Activated naive CD4-positive, alpha-beta T cell treated with anti-CD3 and anti-CD28 coated beads, Interleukin-2, amount 50 U/mL, for 24 hours (primary cell): ENCODE data around the gene CDHR3.
"Not testable (repeated sequence)": the region's sequence is repeated elsewhere in the genome, so short reads cannot be mapped to it uniquely, and the experiment has no call there.

Experiments used
- H3K27ac Mint-ChIP-seq: one replicate; pipeline ENCODE4 v1.8.0; 2021; ENCODE audit warnings: mild to moderate bottlenecking, mixed read lengths
- H3K27me3 Mint-ChIP-seq: one replicate; pipeline ENCODE4 v1.8.0; 2021; ENCODE audit warnings: mixed read lengths
- H3K36me3 Mint-ChIP-seq: one replicate; pipeline ENCODE4 v1.8.0; 2021; ENCODE audit warnings: mixed read lengths
- H3K4me1 Mint-ChIP-seq: one replicate; pipeline ENCODE4 v1.8.0; 2021; ENCODE audit warnings: mixed read lengths
- H3K4me3 Mint-ChIP-seq: one replicate; pipeline ENCODE4 v1.8.0; 2021; ENCODE audit warnings: mild to moderate bottlenecking, mixed read lengths
- H3K9me3 Mint-ChIP-seq: one replicate; pipeline ENCODE4 v1.8.0; 2021; ENCODE audit warnings: mixed read lengths

The CDHR3 gene

GRCh38 chr7:105951597-105951996 lies 11.5 kb upstream of the CDHR3 start:
- H3K9me3 Mint-ChIP-seq, result peaks cover 3% of the 10 kb centered on the region
- peaks cover 4% of the 10 kb centered on the region for H3K36me3 Mint-ChIP-seq
- no peak overlapping the region for H3K4me3 Mint-ChIP-seq
- H3K4me1 Mint-ChIP-seq, result no peaks in the 10 kb centered on the region
- no peak overlapping the region for H3K27ac Mint-ChIP-seq
- peaks cover 7% of the 10 kb centered on the region for H3K27me3 Mint-ChIP-seq

GRCh38 chr7:105952917-105953595 lies 10.0 kb upstream of the CDHR3 start:
- no peak overlapping the region for H3K27ac Mint-ChIP-seq
- peaks cover 7% of the 10 kb centered on the region for H3K27me3 Mint-ChIP-seq
- H3K4me1 Mint-ChIP-seq, result no peaks in the 10 kb centered on the region
- peaks cover 4% of the 10 kb centered on the region for H3K36me3 Mint-ChIP-seq
- H3K9me3 Mint-ChIP-seq, result peaks cover 3% of the 10 kb centered on the region
- no peak overlapping the region for H3K4me3 Mint-ChIP-seq

GRCh38 chr7:105954711-105955110 lies 8.4 kb upstream of the CDHR3 start:
- Mint-ChIP-seq H3K27me3 (peaks cover 7% of the 10 kb centered on the region), H3K4me3 (no peak overlapping the region), H3K4me1 (no peaks in the 10 kb centered on the region), H3K9me3 (peaks cover 3% of the 10 kb centered on the region), H3K36me3 (peaks cover 4% of the 10 kb centered on the region), H3K27ac (no peak overlapping the region)

- not testable (repeated sequence) for H3K27ac Mint-ChIP-seq, H3K27me3 Mint-ChIP-seq, H3K36me3 Mint-ChIP-seq, H3K4me1 Mint-ChIP-seq, H3K9me3 Mint-ChIP-seq, H3K4me3 Mint-ChIP-seq
Observed at GRCh38 chr7:105955651-105956466, 7.2 kb upstream of the CDHR3 start.

DNA sequence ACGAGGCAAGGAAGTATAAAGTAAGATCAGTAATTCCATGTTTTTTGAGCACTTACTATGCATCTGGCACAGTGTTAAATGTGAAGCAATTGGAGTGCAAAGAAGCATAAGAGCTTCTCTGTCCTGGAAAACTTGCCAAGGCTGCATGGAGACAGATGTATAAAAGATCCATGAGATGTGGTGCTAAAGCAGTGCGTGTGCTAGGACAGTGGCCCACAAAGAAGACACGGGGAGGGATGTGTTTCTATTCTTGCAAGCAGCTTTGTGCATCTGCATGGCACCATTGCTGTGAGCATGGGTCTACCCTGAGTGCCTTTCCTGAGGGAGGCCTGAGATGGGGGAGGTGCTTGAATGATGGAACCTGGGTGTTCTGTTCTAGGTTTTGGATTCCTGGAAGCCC lies 5.1 kb upstream of the CDHR3 start:
- no peaks in the 10 kb centered on the region for H3K4me1 Mint-ChIP-seq
- no peaks in the 10 kb centered on the region for H3K36me3 Mint-ChIP-seq
- no peak overlapping the region for H3K4me3 Mint-ChIP-seq
- H3K27ac Mint-ChIP-seq, result no peak overlapping the region
- H3K9me3 Mint-ChIP-seq, result peaks cover 3% of the 10 kb centered on the region
- peaks cover 6% of the 10 kb centered on the region for H3K27me3 Mint-ChIP-seq

- H3K27ac Mint-ChIP-seq, result no peak overlapping the region
- H3K27me3 Mint-ChIP-seq, result no peaks in the 10 kb centered on the region
- no peaks in the 10 kb centered on the region for H3K36me3 Mint-ChIP-seq
- no peaks in the 10 kb centered on the region for H3K9me3 Mint-ChIP-seq
- no peak overlapping the region for H3K4me3 Mint-ChIP-seq
- H3K4me1 Mint-ChIP-seq, result no peaks in the 10 kb centered on the region
Observed at GRCh38 chr7:105962353-105962752, 711 bp upstream of the CDHR3 start.

DNA sequence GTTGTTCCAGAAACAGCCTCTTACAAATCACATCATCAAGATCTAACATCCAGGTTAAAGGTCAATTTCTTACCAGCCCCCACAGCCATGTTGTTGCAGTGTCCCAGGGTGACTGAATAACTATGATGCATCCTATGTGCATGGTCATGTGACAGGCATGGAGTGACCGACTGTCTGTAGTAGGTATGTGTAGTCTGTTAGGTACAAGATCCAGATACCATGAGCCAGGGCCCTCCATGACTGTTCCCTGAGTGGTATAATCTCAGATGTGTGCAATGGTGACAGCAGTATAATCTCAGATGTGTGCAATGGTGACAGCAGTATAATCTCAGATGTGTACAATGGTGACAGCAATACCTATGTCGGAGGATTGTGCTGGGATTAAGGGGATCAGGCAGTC lies 8.8 kb downstream of the CDHR3 start:
- Mint-ChIP-seq H3K27me3 (no peaks in the 10 kb centered on the region), H3K4me1 (no peaks in the 10 kb centered on the region), H3K9me3 (no peaks in the 10 kb centered on the region), H3K27ac (no peak overlapping the region), H3K36me3 (no peaks in the 10 kb centered on the region), H3K4me3 (no peak overlapping the region)

DNA sequence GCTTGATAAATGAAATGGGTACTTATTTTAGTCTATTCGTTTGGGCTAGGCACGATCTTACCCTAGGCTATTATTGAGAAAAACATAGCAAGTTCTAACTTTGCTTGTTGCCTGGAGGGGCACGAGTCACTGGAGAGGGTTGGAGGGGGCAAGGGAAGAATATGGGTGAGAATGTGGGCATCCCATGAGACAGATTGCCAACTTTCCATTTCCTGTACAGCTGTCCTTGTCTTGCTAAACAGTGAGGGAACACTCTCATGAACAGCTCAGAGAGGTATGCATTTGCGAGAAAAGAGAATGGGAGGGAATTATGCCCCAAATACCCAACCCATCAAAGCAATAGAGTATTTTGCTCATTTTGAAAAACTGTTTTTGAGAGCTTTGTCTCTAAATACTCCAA lies 9.2 kb downstream of the CDHR3 start:
- Mint-ChIP-seq H3K4me3 (no peak overlapping the region), H3K9me3 (no peaks in the 10 kb centered on the region), H3K27me3 (no peaks in the 10 kb centered on the region), H3K36me3 (no peaks in the 10 kb centered on the region), H3K27ac (no peak overlapping the region), H3K4me1 (no peaks in the 10 kb centered on the region)

- Mint-ChIP-seq H3K36me3 (no peaks in the 10 kb centered on the region), H3K27ac (no peak overlapping the region), H3K9me3 (no peaks in the 10 kb centered on the region), H3K4me1 (no peaks in the 10 kb centered on the region), H3K27me3 (no peaks in the 10 kb centered on the region), H3K4me3 (no peak overlapping the region)
Observed at GRCh38 chr7:105974471-105974870, 11.4 kb downstream of the CDHR3 start.

DNA sequence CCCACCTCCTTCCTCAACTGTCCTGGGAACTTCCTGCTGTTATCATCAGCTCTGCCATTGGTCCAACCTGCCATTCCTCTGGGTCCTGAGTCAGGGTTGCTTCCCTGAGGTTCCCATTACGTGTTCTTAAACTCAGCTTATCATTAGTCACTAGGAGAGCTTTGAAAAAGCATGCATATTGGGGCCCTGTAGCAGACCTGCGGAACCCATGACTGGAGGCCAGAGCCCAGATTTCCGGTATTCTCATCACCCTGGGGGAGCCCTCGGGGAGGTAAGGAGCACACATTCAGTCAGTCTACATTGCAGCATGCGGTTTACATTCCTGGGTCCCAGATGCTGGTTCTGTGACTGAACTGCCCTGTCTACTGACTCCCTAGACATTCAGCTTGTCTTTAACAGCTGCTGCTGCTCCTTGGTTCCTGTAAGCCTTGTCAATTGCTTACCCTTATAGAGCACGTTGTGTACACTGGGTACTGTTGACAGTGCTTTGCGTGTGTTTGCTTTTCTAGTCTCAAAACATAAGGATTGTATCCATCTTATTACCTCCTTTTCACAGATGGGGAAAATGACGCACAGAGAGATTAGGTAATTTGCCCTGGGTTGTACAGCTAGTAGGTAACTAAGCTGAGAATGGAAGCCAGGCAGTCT lies 12.8 kb downstream of the CDHR3 start:
- no peaks in the 10 kb centered on the region for H3K27me3 Mint-ChIP-seq
- H3K27ac Mint-ChIP-seq, result no peak overlapping the region
- no peaks in the 10 kb centered on the region for H3K36me3 Mint-ChIP-seq

DNA sequence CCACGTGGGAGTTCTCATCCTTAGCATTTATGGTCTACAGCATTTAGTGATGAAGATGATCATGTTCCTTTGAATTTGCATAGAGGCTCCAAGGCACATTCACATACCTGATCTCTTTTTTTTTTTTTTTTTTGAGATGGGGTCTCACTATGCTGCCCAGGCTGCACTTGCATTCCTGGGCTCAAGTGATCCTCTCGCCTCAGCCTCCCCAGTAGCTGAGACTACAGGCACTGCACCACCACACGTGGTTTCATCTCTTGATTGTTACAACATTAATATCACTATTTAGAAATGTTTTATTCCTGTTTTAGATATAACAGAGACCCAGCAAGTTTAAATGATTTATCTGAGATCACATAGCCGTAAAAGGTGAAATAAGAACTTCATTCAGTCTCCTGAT lies 13.8 kb downstream of the CDHR3 start:
- H3K36me3 Mint-ChIP-seq, result no peaks in the 10 kb centered on the region

More for the DNA sequence above, 12.8 kb downstream of the CDHR3 start:
- H3K4me1 Mint-ChIP-seq, result no peaks in the 10 kb centered on the region
- H3K9me3 Mint-ChIP-seq, result no peaks in the 10 kb centered on the region
- H3K4me3 Mint-ChIP-seq, result no peak overlapping the region

GRCh38 chr7:105978035-105978434 lies 15.0 kb downstream of the CDHR3 start:
- no peak overlapping the region for H3K27ac Mint-ChIP-seq
- H3K9me3 Mint-ChIP-seq, result no peaks in the 10 kb centered on the region
- H3K36me3 Mint-ChIP-seq, result no peaks in the 10 kb centered on the region
- H3K4me3 Mint-ChIP-seq, result no peak overlapping the region
- no peaks in the 10 kb centered on the region for H3K4me1 Mint-ChIP-seq
- H3K27me3 Mint-ChIP-seq, result no peaks in the 10 kb centered on the region

More for the DNA sequence above, 13.8 kb downstream of the CDHR3 start:
- no peak overlapping the region for H3K4me3 Mint-ChIP-seq
- H3K27ac Mint-ChIP-seq, result no peak overlapping the region
- no peaks in the 10 kb centered on the region for H3K4me1 Mint-ChIP-seq
- no peaks in the 10 kb centered on the region for H3K27me3 Mint-ChIP-seq
- H3K9me3 Mint-ChIP-seq, result no peaks in the 10 kb centered on the region

DNA sequence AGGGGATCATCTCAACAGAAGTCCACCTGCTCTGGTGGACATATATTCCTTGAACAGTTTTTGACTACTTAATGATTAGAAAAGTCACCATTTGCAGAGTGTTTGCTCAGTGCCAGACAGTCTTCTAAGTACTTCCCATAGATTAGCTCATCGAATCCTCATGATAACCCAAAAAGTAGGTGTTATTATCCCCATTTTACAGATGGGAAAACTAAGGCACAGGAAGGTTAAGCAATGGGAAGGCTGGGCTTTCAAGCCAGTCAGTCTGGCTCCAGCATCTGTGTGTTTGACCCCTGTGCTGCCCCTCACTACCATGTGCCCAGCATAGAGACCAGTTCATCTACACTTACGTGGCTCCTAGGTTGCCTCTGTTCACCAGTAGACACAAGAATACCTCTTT lies 15.9 kb downstream of the CDHR3 start:
- Mint-ChIP-seq H3K36me3 (no peaks in the 10 kb centered on the region), H3K9me3 (no peaks in the 10 kb centered on the region), H3K27ac (no peak overlapping the region), H3K4me3 (no peak overlapping the region), H3K4me1 (no peaks in the 10 kb centered on the region), H3K27me3 (no peaks in the 10 kb centered on the region)

GRCh38 chr7:105979405-105979804 lies 16.3 kb downstream of the CDHR3 start:
- Mint-ChIP-seq H3K27me3 (no peaks in the 10 kb centered on the region), H3K9me3 (no peaks in the 10 kb centered on the region), H3K36me3 (no peaks in the 10 kb centered on the region), H3K4me1 (no peaks in the 10 kb centered on the region), H3K4me3 (no peak overlapping the region), H3K27ac (no peak overlapping the region)

- H3K9me3 Mint-ChIP-seq, result no peaks in the 10 kb centered on the region
- H3K4me1 Mint-ChIP-seq, result no peaks in the 10 kb centered on the region
- no peaks in the 10 kb centered on the region for H3K36me3 Mint-ChIP-seq
- no peak overlapping the region for H3K27ac Mint-ChIP-seq
- H3K27me3 Mint-ChIP-seq, result no peaks in the 10 kb centered on the region
- no peak overlapping the region for H3K4me3 Mint-ChIP-seq
Observed at GRCh38 chr7:105980645-105981396, 17.8 kb downstream of the CDHR3 start.
